Endometrium (tissue), 2 donors: ENCODE results near the gene LPAR1.

Experiments used
- FAIRE-seq: peaks from 2 replicates; lab custom pipeline; 2012; peaks lifted over from hg19 to GRCh38; lab: Jason Lieb, UNC
- donor health status: control.
- donor health status: control.

The LPAR1 gene

DNA sequence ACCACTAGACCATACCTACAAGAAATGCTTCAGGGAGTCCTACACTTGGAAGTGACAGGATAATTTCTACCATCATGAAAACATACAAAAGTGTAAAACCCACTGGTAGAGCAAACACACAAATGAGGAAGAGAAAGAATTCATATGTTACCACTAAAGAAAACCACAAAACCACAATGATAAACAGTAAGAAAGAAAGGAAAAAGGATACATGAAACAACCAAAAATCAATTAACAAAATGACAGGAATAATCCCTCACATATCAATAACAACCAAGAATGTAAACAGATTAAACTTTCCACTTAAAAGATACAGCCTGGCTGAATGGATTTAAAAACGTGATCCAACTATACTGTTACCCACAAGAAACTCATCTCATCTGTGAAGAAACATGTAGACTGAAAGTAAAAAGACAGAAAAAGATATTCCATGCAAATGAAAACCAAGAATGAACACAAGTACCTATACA lies 83.4 kb downstream of the LPAR1 start:
- no peak for FAIRE-seq

DNA sequence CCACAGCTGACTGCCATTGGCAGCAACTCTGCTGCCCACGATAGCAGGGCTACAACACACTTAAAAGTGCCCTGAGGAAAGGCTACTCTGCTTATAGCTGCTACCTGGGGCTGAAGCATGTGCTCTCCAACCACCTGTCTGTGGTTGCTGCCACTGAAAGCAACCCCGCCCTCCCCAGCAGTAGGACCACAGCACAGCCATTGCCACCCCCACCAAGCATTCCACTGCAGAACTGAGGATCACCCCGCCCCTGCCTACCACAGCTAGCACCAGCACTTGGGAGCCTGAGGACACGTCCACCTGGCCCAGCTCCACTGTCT lies 85.8 kb downstream of the LPAR1 start:
- FAIRE-seq: no peak

DNA sequence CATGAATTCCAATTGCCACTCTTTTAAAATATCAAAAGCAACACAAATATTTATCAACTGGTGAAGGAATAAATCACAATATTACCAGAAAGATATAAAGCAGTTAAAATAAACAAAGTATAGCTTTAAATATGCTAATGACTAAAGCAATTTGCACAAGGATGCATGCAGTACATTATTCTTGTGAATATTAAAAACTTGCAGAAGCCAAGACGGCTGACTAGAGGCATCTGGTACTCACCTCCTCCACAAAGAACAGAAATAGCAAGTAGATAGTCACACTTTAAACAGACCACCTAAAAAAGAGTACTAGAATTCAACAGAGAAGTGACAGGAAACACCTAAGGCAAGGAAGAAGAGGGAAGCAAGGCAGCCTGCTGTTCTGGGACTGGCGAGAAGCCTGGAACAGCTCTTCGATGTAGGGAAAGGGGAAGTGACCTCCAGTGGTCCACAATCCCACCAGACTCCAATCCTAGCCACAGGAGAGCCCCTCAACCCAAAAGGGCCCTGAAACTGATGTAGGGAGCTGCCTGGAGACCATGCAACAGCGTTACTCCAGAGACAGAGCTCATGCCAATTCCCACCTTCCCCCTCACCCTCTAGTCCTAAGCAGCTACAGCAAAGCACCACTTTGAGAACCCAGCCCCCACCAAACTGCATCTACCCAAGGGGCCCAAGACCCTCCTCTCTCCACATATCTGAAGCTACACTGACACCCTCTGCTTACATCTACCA lies 86.3 kb downstream of the LPAR1 start:
- peak; percentile 64 for FAIRE-seq

DNA sequence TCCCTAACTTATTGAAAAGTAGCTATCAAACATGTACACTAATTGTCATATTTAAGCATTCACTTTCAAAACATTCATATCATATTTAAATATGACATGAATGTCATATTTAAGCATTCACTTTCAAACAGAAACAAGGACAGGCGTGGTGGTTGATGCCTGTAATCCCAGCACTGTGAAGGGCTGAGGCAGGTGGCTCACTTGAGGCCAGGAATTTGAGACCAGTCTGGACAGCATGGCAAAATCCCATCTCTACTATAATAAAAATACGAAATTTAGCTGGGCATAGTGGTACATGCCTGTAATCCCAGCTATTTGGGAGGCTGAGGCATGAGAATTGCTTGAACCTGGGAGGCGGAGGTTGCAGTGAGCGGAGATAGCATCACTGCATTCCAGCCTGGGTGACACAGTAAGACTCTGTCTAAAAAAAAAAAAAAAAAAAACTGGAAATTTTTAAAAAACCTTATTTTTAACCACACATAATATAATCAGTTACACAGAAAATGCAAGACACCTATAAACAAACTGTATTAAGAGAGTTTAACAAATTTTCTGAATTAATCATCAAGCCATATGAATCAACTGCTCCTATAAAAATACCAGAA lies 88.1 kb downstream of the LPAR1 start:
- no peak for FAIRE-seq

DNA sequence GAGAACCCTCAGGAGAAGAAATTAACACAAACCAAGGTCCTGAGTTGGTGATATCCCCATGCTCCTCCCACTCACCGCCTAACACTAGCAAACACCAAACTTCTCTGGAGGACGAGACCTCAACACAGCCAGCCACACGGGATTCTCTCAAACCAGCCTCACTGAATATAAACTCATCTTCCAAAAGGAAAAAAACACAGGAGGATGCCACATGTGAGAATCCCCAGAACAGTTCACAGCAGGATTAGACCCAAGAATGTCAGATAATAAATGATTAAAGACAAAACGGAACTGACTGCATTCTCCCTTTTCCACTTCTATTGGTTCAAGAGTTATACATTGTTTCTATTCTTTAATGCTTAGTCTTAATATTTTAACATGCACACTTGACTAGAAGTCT lies 89.2 kb downstream of the LPAR1 start:
- no peak for FAIRE-seq

DNA sequence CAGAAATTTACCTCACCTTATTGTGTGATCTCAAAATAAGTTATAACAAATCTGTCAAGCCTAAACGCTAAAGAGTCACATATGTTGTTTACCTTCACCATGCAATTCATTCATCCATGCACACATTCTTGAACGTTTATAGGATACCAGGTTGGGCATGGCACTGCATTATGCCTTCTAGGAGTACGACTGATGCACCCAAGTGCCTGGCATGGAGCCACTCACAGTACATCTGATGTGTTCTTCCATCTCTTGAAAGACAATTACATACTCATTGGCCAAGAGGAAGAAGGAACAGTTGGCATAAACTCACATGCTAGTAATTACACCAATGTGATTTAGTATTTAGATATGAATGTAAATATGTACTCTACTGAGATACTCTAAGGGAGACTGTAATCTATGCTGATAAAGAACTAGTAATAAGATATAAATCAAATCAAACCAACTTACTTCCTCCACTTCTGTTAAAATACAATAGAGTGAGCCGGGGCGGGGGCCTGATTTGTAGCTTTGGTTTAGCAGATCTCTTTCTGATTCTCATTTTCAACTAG lies 90.7 kb downstream of the LPAR1 start:
- FAIRE-seq: no peak

DNA sequence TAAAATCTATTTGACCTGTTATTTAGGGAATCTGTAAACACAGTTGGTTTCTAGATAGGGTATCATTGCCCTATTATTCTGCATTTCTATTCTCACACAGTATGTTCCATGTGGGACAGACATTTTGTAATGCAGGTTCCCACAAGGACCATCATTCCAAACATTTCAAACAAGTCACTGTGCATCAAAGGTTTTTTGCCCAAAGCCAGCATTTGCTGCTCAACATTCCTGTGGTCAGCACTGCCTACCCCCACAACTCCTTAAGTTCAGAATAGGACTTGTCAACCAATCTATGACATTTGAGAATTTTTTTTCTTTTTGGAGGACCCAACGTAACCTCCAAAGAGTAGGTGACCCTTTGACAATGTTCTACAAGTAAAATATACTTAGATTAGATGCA lies 95.7 kb downstream of the LPAR1 start:
- FAIRE-seq: no peak

DNA sequence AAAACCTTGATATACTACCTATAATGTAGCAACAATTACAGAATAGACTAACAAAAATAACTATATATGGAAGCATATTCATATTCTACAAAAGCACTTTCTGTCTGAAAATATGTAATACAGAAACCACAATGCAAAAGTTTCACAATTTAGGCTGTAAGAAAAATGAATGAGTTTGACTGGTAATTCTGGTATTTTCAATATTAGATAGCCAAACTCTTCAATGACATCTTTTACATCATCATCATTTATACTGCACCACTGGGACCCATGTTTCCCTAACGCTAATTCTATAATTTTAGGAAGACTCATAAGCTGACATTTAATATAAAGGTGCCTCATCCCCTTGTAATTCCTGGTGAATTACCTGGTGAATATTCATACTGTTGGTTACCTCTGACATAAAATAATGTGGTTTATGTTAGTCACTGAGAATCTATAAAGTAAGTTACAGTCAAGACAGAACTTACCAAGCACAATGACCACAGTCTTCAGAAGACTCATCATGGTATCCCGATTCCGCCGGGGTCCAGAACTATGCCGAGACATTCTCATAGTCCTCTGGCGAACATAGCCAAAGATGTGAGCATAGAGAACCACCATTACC lies 97.2 kb downstream of the LPAR1 start:
- no peak for FAIRE-seq

DNA sequence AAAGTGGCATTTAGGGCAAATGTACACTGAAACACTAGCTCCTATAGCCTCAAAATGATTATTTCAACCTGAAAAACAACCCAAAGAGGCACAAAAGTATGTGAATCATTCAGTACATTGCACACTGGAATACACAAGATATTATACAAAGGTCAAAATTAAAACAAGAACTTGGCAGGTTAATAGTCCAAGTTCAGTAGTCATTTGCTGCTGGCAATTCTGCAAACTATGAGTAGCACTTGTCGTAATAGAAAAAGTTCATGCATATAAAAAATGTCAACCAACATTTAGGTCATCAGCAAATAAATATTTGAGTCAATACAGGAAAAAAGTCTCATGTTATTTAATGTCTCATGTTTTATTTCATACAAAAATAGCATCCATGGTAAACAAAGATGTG lies 98.7 kb downstream of the LPAR1 start:
- FAIRE-seq: no peak

DNA sequence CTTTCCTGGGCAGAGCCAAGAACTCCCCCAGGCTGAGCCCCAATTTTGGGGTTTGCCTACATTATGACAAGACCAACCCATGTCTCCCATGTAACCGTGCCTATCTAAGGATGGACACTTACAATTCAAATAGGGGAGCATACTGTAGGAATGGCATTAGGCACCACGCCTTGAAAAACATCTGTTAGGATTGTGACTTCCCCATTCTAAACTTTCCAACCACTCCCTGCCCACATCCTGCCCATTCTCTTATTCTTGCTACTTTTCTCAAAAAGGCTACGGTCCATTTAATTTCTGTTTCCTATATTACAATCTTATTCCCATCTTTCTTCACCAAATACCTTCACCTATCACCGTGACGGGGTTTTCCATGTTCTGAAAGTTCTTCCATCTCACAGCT lies 99.2 kb downstream of the LPAR1 start:
- no peak for FAIRE-seq

DNA sequence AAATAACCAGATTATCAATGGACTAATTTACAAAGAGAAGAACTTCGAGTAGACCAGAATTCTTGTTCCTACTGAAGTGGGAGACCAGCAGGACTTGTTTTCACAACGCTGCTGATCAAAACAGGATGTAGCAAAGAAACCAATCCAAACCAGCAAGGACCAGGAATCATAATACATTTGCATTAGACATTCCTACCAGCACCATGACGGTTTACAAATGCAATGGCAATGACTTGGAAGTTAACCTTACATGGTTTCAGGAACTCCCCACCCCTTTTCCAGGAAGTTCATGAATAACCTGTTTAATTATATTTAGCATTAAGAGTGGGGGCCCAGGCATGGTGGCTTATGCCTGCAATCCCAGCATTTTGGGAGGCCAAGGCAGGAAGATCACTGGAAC lies 100.0 kb downstream of the LPAR1 start:
- FAIRE-seq: no peak

DNA sequence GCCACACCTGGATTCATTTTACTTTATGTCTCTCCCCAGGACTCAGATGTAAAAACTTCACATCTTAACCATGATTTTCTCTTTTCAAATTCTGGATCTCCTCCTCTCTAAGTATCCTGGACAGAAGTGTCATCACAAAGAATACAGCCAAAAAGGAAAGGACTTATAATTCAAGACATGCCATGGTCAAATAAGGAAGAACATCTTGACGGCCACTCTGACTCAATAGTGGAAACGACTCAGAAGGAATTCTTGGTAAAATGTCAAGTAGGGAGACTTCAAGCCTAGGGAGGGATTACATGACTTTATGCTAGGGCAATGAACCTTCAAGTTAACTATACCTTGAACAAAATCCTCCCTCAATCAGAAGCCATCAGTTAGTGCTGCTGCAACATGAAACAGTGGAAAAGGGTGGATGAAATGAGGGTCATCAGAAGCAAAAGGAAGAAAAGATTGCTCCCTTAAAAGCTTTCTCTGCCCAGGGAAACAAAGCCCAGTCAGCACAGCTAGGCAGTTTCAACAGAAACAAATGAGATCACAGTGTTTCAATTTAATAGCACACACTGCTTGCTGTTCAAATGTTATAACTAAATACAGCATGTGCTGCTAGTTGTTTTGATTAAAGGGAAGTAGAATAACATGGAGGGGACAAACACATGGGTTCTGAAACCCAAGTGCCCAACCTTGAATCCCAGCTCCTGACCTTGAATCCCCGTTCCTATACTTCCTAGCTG lies 101.4 kb downstream of the LPAR1 start:
- FAIRE-seq: no peak

DNA sequence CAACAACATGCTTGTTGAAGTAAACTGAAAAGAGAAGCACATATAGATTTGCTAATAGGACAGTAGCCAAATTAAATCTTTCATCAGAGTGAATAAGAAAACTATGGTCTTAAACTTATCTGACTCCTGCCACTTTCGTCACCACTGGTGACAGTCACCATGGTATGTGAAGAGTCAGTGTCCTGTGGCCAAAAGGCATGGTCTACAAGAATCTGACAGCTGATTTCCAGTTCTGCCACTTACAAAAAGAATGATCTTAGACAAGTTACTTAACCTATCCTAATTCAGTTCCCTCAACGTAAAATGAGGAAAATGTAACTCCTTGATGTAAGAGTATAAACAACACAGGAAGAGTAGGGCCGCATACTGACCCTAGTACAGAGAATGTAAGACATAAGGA lies 102.0 kb downstream of the LPAR1 start:
- FAIRE-seq: no peak

DNA sequence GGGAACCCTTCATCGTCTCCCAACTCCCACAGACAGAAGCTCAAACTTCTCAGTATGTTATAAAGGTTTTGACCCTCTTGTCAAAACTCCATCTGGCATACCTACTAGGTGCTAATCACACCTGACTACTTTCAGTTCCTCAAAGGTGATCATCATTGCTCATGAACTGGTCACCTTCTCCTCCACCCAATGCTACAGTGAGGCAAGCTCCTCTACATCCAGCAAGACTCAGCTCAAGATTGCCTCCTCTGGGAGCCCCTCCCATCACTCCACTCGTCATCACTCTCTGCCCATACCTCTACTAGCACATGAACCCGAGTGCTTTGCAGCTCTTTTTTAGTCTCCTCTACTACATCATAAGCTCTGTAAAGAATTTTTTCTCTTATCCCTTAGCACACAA lies 102.4 kb downstream of the LPAR1 start:
- no peak for FAIRE-seq

DNA sequence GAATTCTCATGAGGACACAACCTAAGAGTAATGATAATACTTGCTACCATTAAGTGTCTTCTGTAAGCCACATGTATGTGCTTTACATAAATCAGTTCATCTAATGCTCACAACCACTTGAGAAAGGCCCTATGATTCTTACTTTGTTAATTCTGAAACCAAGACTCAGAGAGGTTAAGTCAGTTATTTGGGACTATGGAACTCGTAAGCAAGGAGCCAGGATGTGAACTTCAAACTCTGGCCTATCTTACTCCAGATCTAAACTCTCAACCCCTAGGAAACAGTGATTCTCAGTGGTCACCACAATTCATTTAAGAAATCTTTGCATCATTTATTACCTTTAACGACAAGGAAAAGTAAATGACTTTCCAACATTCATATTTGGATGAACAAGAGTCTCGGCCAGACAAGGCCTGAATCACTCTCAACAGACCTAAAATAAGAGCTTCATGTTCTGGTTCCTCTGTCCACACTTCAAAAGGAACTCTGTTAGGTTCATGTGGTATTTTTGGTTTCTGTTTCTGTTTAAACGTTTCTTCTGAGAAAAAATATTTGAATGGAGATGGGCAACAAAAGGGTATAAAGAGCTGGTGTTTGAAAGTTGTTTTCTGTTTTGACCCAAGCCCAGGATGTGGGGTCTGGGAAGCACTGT lies 104.8 kb downstream of the LPAR1 start:
- FAIRE-seq: no peak

DNA sequence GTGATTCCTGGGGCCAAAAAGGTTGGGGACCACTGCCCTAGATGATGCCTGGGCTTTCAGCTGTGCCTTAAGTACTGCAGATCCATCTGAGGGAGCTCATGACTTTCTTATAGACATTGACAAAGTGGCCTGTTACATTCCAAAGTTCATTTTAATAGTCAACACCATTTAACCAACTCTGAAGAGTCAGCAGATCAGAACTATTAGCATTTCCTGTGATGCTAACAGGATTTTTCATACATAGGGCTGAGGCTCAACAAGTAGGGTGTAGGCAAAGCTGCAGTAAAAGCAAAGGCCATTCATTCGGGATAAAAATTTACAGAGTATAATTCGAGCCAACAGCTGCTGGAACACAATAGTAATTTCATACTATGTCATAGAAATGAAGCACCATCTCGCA lies 105.4 kb downstream of the LPAR1 start:
- FAIRE-seq: no peak

DNA sequence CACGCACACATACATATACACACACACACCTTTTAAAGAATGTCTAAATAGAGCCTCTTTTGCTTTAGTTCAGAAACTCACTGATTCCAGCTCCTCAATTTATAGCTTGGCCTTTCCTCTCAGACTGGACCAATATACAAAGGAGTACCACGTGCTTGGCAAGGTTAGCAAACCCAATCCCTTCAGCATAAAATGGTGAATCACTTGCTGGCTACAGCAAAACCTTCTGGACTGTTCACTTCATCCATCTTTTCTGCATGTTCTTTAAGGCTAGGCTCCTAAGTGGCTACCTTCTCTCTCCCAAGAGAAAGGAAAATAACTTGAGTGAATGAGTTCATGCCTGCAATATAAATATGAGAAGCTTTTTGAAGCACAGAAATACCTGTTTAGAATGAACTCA lies 109.7 kb downstream of the LPAR1 start:
- FAIRE-seq: no peak

DNA sequence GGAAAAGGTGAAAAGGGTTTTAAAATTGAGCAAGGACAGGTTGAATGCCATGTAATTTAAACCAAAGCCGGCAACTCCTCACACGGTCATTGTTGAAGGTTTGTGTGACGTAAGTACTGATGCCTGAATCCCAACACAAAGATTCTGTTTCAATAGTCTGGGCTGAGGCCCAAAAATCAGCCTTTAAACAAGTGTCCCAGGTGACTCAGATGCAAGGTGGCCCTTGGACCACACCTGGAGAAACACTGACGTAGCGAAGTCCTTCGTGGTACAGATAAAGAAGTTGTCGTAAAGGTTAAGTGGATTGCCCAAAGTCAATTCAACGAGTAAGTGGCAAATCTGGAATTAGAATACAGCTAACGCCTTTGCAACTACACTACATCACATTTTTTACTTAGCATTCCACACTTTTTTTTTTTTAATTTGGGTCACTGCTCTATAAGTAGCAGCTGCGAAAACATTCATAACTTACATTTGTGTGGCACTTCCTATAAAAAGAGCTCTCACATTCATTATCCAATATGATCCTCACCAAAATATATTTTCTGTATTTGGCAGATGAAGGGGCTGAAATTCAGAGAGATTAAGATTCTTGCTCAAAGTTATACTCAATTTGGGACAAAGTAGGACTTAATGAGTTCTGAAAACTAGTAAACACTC lies 111.3 kb downstream of the LPAR1 start:
- FAIRE-seq: no peak

DNA sequence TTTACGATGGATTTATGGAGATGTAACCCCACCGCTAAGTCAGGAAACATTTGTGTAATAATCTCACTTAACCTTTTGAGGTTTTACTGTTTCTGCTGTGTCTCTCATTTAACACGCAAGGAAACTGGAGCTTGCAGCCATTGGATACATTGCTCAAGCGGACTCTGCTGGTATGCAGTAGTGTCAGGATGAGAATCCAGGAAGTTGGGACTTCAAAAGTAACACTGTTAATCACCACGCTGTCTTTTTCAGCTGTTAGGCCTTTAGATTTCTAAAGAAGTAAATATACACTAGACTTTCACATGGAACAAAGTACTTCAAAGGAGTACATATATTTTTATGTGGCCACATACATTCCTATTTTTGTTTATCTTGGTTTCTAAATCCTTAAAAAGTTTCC lies 114.7 kb downstream of the LPAR1 start:
- no peak for FAIRE-seq

DNA sequence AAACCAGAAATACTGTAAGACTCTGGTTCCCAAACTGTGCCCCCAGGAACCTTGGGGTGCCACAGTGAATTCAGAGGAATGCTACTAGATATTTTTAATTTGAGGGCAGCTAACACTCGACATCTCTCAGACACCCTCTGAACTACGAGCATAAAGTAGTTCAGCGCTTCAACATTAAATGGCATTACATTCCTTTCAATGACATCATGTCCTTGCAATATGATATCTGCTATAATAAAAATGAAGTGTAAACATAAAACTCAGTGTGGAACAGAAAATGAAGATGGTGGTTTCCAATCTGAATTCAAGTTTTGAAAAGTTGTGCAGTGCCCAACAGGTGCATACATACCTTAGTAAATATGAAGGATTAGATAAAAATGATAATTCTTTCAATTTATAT lies 116.1 kb downstream of the LPAR1 start:
- peak; percentile 33 for FAIRE-seq

DNA sequence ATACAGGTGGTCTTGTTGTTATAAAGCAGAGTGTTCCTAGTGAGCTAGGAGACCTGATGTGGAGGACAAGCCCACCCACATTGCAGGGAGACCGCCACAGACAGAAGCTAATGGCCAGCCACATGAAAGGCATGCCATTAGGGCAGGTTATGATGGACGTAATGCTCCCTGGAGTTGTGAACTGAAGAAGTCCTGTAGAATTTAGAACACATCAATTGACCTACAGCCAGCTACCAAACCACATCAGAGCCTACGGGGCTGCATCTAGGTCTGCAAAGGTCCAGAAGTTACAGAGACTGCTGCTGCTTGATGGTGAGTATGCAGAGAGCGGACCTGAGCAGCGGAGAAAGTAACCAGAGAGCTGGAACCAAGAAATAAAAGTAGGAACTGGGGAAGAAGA lies 116.6 kb downstream of the LPAR1 start:
- no peak for FAIRE-seq

DNA sequence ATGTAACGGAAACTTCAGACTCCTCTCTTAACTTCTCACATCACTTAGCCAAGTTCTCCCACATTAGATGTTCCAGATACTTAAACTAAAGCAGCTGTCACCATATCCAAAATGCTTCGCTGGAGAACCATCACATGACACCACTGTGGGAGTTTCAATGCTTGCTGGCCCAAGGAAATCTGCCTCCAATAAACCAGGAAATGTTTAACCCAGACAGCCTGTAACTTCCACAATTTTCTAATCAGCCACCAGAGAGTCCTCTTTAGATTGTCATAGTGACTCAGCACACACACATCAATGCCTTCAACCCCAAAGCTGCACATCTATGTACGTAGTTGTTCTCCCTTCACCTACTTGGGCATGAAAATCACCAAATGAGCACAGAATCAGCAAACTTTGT lies 118.7 kb downstream of the LPAR1 start:
- FAIRE-seq: no peak
